ENCODE measurements around the gene KIAA1671.
"Not testable (repeated sequence)": the region's sequence is repeated elsewhere in the genome, so short reads cannot be mapped to it uniquely, and the experiment has no call there.

KIAA1671 gene

DNA sequence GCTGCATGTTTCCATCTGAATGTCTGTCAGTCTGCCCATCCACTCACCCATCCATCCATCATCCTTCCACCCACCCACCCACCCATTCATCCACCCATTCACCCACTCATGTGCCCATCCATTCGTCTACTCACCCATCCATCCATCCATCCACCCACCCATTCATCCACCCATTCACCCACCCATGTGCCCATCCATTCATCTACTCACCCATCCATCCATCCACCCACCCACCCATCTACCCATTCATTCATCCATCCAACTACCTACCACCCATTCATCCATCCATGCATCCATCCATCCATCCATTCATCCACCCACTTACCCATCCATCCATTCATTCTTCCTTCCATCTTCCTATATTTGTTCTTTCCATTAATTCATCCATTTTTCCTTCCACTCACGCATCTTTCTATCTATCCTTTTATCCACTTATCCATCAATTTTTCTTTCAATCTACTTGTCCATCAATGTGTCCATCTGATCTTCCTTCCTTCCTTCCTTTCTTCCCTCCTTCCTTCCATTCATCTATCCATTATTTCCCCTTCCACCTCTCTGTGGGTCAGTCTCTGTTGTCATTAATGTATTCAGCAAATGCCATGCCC, 255.1 kb downstream of the KIAA1671 start:
- no peak for DNase-seq

DNA sequence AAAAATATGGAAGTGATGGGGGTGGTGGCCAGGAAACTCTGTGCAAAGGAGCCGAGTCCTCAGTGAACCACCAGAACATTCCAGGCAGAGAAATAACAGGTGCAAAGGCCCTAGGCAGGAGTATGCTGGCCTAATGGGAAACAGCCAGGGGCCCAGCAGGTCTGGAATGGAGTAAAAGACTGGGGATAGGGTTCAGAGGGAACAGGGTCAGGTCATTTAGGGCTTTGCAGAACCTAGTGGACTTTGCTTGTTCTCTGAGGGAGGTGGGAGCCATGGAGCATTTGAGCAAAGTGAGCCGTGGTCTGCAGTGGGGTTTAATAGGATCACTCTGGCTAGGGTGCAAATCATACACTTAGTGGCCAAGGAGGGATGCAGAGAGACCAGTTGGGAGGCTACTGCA, 255.8 kb downstream of the KIAA1671 start:
- DNase-seq = no peak

DNA sequence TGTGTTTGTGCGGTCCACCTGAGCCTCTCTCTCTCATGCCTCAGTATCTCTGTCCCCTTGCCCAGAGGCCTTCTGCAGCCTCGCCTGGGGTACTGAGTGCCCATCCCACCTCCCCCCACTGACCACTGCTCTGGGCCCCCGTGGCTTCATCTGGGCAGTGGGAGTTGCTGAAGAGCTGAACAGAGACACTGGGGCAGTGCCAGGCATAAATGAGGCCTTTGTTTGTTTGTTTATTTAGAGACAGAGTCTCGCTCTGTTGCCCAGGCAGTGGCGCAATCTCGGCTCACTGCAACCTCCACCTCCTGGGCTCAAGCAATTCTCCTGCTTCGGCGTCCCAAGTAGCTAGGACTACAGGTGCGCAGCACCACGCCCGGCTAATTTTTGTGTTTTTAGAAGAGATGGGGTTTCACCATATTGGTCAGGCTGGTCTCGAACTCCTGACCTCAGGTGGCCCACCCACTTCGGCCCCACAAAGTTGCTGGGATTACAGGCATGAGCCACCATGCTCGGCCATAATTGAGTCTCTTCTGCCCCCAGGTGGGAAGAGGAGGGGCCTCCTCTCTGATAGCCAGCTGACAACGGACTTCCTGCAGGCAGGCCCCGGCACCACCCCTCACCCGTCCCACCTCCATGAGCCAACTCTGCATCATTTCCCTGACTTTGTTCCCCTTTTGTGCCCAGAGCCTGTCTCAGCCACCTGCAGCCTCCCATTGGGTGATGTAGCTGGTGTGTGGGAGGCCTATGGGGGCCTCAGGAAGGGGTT, 256.4 kb downstream of the KIAA1671 start:
- no peak for DNase-seq

DNA sequence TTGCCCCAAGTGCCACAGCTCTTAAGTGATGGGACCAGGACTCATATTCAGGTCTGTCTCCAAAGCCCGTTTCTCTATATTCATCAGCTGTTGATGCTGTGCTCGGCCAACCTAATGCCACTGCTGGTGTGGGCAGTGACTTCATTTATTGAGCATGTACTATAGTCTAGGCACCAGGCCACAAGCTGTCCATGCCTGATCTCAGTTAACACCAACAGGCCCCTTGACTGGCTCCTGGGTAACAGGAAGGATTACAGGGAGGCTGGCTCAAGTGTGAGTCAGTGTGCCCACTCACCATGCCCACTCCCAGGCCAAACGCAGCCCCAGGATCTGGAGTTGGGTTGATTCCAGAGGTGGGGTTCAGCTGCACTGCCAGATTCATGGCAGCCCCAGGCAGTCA, 258.3 kb downstream of the KIAA1671 start:
- no peak for DNase-seq

GRCh38 chr22:25212337-25212736, 259.8 kb downstream of the KIAA1671 start:
- no peak for DNase-seq

GRCh38 chr22:25213221-25213620, 260.7 kb downstream of the KIAA1671 start:
- DNase-seq = no peak

DNA sequence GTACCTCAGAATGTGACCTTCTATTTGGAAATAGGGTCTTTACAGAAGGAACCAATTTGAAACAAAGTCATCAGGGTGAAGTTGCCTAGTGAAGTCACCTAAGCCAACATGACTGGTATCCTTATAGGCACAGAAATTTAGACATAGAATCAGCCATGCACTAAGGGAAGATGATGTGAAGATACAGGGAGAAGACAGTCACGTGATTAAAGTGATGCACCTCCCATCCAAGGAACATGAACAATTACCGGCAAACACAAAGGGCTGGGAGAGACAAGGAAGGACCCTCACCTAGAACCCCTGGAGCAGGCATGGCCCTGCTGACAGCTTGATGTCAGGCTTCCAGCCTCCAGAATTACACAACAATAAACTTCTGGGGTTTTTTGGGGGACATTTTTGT, 263.7 kb downstream of the KIAA1671 start:
- DNase-seq = no peak

DNA sequence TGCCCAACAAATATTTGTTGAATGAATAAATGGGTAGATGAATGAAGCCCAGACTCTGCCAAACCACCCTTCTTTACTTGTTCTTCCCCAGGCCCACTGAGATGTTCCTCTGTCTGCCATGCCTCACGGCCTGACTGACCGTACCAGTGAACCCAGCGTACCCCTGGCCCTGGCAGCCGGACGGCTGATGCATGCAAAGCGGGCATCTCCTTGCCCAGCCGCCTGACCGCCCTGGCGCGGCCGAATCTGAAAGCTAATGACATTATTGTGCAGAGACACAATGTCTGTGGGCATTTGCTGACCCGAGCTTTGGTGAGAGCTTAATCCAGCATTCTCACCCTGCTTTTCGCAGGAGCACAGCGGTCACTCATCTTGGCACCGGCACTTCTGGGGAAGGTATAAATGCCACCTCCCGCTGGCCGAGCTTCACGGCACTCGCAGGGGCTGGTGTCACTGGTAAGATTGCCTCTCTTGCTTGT, 266.7 kb downstream of the KIAA1671 start, which contains the start of gene CRYBB2:
Gene CRYBB2, plus strand, starts transcription at position 429 of the 479 bp plus-strand sequence. CDS start 1,791 bp downstream, outside the sequence.
- DNase-seq = no peak

DNA sequence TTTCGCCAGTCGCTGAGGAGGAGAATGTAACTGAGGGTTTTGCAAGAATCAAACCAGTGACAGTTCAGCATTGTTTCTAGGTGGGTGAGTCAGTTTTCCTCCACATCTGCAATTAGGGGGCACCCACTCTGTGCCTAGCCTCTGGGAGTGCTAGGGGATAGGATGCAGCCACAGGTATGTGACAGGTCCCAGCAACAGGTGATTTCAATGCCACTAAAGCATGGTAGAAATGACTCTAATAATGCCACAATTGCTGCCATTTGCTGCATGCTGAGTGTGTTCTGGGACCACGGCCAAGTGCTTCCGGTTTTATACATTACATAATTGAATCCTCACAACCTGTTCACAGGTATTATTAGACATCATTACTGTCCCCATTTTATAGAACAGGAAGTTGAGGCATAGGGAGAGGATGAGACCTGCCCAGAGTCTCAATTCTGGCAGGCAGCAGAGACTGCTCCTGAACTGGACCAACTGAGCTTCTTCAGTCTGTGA, 267.5 kb downstream of the KIAA1671 start:
- no peak for DNase-seq

DNA sequence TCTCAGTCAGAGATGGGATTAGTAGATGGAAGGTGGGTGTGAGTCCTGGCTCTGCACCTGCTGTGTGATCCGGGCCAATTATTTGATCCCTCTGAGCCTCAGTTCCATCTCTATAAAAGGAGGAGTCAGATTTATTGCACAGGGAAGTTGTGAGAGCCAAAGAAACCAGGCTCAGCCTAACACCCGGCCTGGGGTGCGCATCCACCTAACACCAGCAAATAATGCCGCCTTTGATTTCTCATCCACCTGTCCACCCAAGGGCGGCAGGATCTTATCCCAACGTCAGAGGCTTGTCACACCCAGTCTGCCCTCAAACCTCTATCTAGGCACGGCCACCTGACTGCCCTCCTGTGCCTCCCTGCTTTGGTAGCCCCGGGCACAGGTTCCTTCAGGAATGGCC, 269.3 kb downstream of the KIAA1671 start:
- DNase-seq = no peak

DNA sequence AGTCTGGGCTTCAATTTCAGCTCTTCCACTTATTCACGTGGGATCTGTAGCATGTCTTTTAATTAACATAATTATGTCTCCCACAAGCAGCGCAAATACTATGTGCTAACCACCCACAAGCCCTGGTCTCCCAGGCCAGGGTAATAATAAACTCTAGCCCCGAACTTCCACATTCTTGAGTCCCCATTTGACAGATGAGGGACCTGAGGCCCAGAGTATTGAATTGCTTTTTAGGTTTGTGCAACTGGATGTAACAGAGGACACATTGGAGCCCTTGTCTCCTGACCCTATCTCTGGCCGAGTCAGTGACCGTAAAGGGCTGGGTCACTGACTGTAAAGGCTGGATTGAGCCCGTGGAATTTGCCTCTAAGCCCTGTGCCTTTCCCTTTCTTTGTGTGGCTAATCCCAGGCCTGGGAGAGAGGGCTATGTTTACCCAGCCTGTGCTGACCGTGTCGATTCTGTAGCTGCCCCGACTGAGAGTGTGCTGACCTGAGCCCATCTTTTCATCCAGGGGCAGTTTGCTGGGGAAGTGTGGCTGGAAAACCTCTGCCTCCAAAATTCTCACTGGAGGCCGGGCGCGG, 270.8 kb downstream of the KIAA1671 start:
- no peak for DNase-seq

GRCh38 chr22:25228822-25229221, 276.3 kb downstream of the KIAA1671 start:
- no peak for DNase-seq

- DNase-seq = not testable (repeated sequence)
These were observed 278.2 kb downstream of the KIAA1671 start for GRCh38 chr22:25230760-25231159.

DNA sequence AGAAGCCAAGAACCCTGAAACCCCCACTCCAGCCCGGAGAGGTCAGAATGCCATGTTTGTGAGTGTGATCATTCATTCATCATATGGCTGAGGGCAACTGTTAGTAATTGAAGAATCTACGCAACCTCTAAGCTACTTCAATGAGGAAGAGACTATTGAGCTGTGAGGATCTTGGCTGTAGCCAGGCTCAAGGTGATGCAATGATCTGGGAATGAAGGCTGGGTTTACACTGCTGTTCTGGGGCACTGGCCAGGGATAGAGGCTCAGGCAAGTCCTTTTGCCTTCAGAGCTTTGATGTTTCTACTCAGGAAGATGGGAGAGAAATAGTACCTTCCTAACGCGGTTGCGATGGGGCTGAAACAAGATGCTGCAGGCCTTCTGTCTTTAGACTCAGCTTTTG, 279.8 kb downstream of the KIAA1671 start:
- no peak for DNase-seq

GRCh38 chr22:25233706-25234105, 281.2 kb downstream of the KIAA1671 start:
- DNase-seq = not testable (repeated sequence)

DNA sequence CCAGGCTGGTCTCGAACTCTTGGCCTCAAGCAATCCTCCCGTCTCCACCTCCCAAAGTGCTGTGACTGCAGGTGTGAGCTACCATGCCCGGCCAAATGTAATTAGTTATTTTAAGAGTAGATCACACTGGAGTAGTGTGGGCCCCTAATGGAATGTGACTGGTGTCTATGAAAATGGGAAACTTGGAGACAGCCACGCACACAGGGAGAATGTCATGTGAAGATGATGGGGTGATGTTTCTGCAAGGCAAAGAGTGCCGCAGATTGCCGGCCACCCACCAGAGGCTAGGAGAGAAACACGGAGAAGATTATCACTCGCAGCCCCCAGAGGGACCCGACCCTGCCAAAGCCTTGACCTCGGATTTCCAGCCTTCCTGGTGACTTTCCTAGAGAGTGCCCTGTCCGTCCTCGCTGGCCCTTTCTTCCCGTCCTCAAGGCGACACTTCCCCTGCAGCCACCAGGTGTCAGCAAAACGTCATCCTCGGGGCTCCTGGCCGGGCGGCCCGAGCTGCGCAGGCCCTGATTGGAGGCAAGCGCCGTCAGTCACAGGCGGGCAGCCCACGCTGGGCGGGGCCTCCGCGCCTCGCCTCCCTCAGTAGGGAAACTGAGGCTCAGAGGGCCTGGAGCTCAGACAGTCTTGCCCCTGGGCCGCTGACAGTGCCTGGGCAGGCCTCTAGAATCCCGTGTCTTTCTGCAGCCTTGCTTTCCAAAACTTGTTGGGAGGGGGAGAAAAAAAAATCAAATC, 283.2 kb downstream of the KIAA1671 start:
- peak; percentile 38 for DNase-seq

DNA sequence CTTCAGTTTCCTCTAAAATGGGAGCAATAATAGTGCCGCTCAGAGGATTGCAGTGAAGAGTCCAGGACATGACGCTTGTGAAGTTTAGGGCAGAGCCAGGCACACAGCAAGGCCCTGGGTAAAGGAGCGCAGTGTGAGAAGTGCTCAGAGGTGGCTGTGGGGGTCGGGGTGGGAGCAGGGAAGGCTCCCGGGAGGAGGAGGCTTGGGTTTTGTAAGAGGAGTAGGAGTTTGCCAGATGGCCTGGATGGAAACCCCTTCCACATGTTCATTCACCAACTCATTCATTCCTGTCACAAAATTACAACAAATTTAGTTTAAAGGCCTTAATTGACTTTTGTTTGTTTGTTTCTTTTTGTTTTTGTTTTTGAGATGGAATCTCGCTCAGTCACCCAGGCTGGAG, 283.9 kb downstream of the KIAA1671 start:
- no peak for DNase-seq

DNA sequence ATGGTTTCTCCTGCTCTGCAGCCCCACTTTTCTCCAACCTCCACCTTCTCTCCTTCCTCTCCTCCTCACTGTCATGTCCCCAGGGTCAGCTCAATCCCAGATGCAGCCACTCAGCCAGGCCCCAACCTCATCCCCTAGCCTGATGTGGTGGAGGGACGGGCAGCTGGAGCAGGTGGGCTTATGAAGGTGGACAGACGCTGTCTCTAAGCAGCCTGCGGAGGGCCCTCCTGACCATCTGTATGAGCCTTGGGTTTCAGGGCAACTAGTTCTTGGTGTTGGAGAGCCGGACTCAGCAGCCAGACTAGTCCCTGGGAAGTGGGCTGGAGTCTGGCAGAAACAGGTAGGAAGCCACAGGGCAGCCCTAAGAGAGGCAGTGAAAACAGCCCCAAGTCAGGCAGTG, 285.0 kb downstream of the KIAA1671 start:
- no peak for DNase-seq

- DNase-seq = not testable (repeated sequence)
These were observed 285.5 kb downstream of the KIAA1671 start for GRCh38 chr22:25238058-25238457.

All from NCI-H1694 (cell line).